ENCODE results near the gene NAV2. TPM values are rescaled to one million over a fixed set of nuclear protein-coding genes. Genes with fewer than 3 reads are reported as not detected.

The NAV2 gene
- total RNA-seq, 1 experiment from 2014 or later, result 139 TPM

- POLR2A ChIA-PET, result interaction anchor here (0.6 kb wide), 1 partner anchor 217 kb away, joined by 3 read pairs; no protein-coding TSS in a partner anchor
Measured at GRCh38 chr11:19772480-19772879, 59.8 kb downstream of the NAV2 start.

GRCh38 chr11:19774329-19774728 lies 61.7 kb downstream of the NAV2 start:
- no peaks in the 10 kb centered on the region for H3K27me3 Mint-ChIP-seq (ENCODE audit: insufficient read depth, unreplicated experiment)
- no peak overlapping the region for H3K27ac Mint-ChIP-seq (ENCODE audit: low read depth, unreplicated experiment)
- DNase-seq (ENCODE audit: unreplicated experiment), result no peak
- ChIA-PET POLR2A (interaction anchor here (0.8 kb wide), 1 partner anchor 280 kb away, joined by 4 read pairs; no protein-coding TSS in a partner anchor), CTCF (interaction anchor here (0.5 to 2.0 kb wide), 8 partner anchors 23 to 492 kb away, joined by 3 to 9 read pairs (median 3); no protein-coding TSS in a partner anchor)
- H3K4me3 Mint-ChIP-seq (ENCODE audit: unreplicated experiment), result no peak overlapping the region
- intact Hi-C loops (cut with micrococcal nuclease), result no loop called here
- no peak for TF ChIP-seq CTCF (IDR thresholded peaks at IDR 0.05; ENCODE audit: unreplicated experiment)
- peaks cover 24% of the 10 kb centered on the region for H3K4me1 Mint-ChIP-seq (ENCODE audit: insufficient read depth, unreplicated experiment)
- no peaks in the 10 kb centered on the region for H3K9me3 Mint-ChIP-seq (ENCODE audit: unreplicated experiment)
- no TSS peak for BruUV-seq (replicated peaks)
- H3K36me3 Mint-ChIP-seq (ENCODE audit: insufficient read depth, unreplicated experiment), result no peaks in the 10 kb centered on the region

More at GRCh38 chr11:19772480-19772879, 59.8 kb downstream of the NAV2 start:
- CTCF ChIA-PET, result interaction anchor here (0.7 to 1.2 kb wide), 4 partner anchors 18 to 270 kb away, joined by 3 read pairs; no protein-coding TSS in a partner anchor
- Mint-ChIP-seq H3K36me3 (ENCODE audit: insufficient read depth, unreplicated experiment) (no peaks in the 10 kb centered on the region), H3K4me1 (ENCODE audit: insufficient read depth, unreplicated experiment) (peaks cover 19% of the 10 kb centered on the region), H3K27me3 (ENCODE audit: insufficient read depth, unreplicated experiment) (no peaks in the 10 kb centered on the region), H3K27ac (ENCODE audit: low read depth, unreplicated experiment) (no peak overlapping the region), H3K4me3 (ENCODE audit: unreplicated experiment) (no peak overlapping the region), H3K9me3 (ENCODE audit: unreplicated experiment) (no peaks in the 10 kb centered on the region)
- DNase-seq (ENCODE audit: unreplicated experiment), result no peak
- intact Hi-C loops (cut with micrococcal nuclease), result no loop called here
- no peak for TF ChIP-seq CTCF (IDR thresholded peaks at IDR 0.05; ENCODE audit: unreplicated experiment)
- BruUV-seq (replicated peaks), result no TSS peak

GRCh38 chr11:19774817-19775580 lies 62.4 kb downstream of the NAV2 start:
- CTCF ChIA-PET, result interaction anchor here (0.6 to 2.0 kb wide), 7 partner anchors 32 to 223 kb away, joined by 3 to 9 read pairs (median 5); no protein-coding TSS in a partner anchor
- no TSS peak for BruUV-seq (replicated peaks)
- Mint-ChIP-seq H3K4me1 (ENCODE audit: insufficient read depth, unreplicated experiment) (peaks cover 18% of the 10 kb centered on the region), H3K27me3 (ENCODE audit: insufficient read depth, unreplicated experiment) (no peaks in the 10 kb centered on the region), H3K36me3 (ENCODE audit: insufficient read depth, unreplicated experiment) (no peaks in the 10 kb centered on the region), H3K9me3 (ENCODE audit: unreplicated experiment) (no peaks in the 10 kb centered on the region), H3K27ac (ENCODE audit: low read depth, unreplicated experiment) (no peak overlapping the region), H3K4me3 (ENCODE audit: unreplicated experiment) (no peak overlapping the region)
- DNase-seq (ENCODE audit: unreplicated experiment), result no peak
- TF ChIP-seq CTCF (IDR thresholded peaks at IDR 0.05; ENCODE audit: unreplicated experiment), result no peak
- intact Hi-C loops (cut with micrococcal nuclease), result no loop called here
- POLR2A ChIA-PET, result interaction anchor here (0.7 to 0.8 kb wide), 2 partner anchors 16 to 280 kb away, joined by 4 read pairs; no protein-coding TSS in a partner anchor

- H3K4me3 Mint-ChIP-seq (ENCODE audit: unreplicated experiment), result no peak overlapping the region
- TF ChIP-seq CTCF (IDR thresholded peaks at IDR 0.05; ENCODE audit: unreplicated experiment), result no peak
- intact Hi-C loops (cut with micrococcal nuclease), result no loop called here
- DNase-seq (ENCODE audit: unreplicated experiment), result no peak
- peaks cover 17% of the 10 kb centered on the region for H3K4me1 Mint-ChIP-seq (ENCODE audit: insufficient read depth, unreplicated experiment)
- no peak overlapping the region for H3K27ac Mint-ChIP-seq (ENCODE audit: low read depth, unreplicated experiment)
- ChIA-PET CTCF (interaction anchor here (0.9 to 1.3 kb wide), 3 partner anchors 35 to 128 kb away, joined by 3 to 5 read pairs (median 4); no protein-coding TSS in a partner anchor), POLR2A (interaction anchor here (0.7 kb wide), 1 partner anchor 16 kb away, joined by 4 read pairs; no protein-coding TSS in a partner anchor)
- no peaks in the 10 kb centered on the region for H3K9me3 Mint-ChIP-seq (ENCODE audit: unreplicated experiment)
- no peaks in the 10 kb centered on the region for H3K36me3 Mint-ChIP-seq (ENCODE audit: insufficient read depth, unreplicated experiment)
- H3K27me3 Mint-ChIP-seq (ENCODE audit: insufficient read depth, unreplicated experiment), result no peaks in the 10 kb centered on the region
- BruUV-seq (replicated peaks), result no TSS peak
Measured at GRCh38 chr11:19775622-19776021, 63.0 kb downstream of the NAV2 start.
